Esophagus squamous epithelium (tissue), 5 donors: ENCODE results near the gene EBPL. TPM values are rescaled to one million over a fixed set of nuclear protein-coding genes. Genes with fewer than 3 reads are reported as not detected.

Source experiments
- DNase-seq: peaks from one replicate; lab custom pipeline; 2025; lab: John Stamatoyannopoulos, UW
- H3K27ac ChIP-seq, 4 donors: fragments of 200-600 bp; sonication (generic); one replicate each; pipeline ENCODE4 v1.5.1; 2016 to 2019; ENCODE audit warnings: mild to moderate bottlenecking in 1 of 4
- H3K27me3 ChIP-seq, 4 donors: fragments of 200-600 bp; sonication (generic); 1 replicate in 3 of 4; 2 replicates in 1 of 4; pipeline versions ENCODE4 v1.5.1 to v1.6.0; 2017 to 2021; ENCODE audit warnings: antibody characterized with exemption in 1 of 4
- H3K36me3 ChIP-seq, 3 donors: fragments of 200-600 bp; sonication (generic); one replicate each; pipeline ENCODE4 v1.5.1; 2016 to 2019
- H3K4me1 ChIP-seq, 3 donors: fragments of 200-600 bp; sonication (generic); one replicate each; pipeline ENCODE4 v1.5.1; 2017 to 2019
- H3K4me3 ChIP-seq, 4 donors: fragments of 200-600 bp; sonication (generic); 1 replicate in 3 of 4; 2 replicates in 1 of 4; pipeline ENCODE4 v1.5.1; 2016 to 2019; ENCODE audit warnings: mild to moderate bottlenecking in 2 of 4, moderate library complexity in 1 of 4
- H3K9me3 ChIP-seq, 3 donors: fragments of 200-600 bp; sonication (generic); one replicate each; pipeline ENCODE4 v1.5.1; 2016 to 2019
- CTCF ChIP-seq, 6 experiments: fragments of 450-650 bp in 4 of 6; fragments of 200-600 bp in 2 of 6; sonication (generic) in 2 of 6; IDR thresholded peaks; one replicate each; pipeline ENCODE4 v1.5.1; 2016 to 2019; ENCODE audit warnings: antibody characterized with exemption in 6 of 6, mild to moderate bottlenecking in 4 of 6, moderate library complexity in 4 of 6
- POLR2A ChIP-seq, 4 donors: fragments of 450-650 bp; IDR thresholded peaks; one replicate each; pipeline ENCODE4 v1.6.1; 2017; ENCODE audit warnings: antibody characterized with exemption in 4 of 4, mild to moderate bottlenecking in 4 of 4, moderate library complexity in 3 of 4
- WGBS, 2 donors: methylation state at CpG; one replicate each; pipeline ENCODE4 v1.1.5; 2018; 5-methylcytosine and 5-hydroxymethylcytosine counted together
- intact Hi-C: fragments of 100-400 bp; cut with DNase I; formaldehyde crosslinking; loops from one replicate; pipeline ENCODE4 v1.15.0; 2022
- total RNA-seq, 4 donors: library from RNA; depleted of rRNA; stranded (reverse); fragments of >200 nt; gene quantifications; one replicate each; pipeline ENCODE4 v1.1.0, GENCODE V29; 2016
- donor health status: DM: yes; HTN: yes; CAD: no.

Gene EBPL
- total RNA-seq, 4 donors from 2014 or later = 117 to 146 (median 127) TPM

GRCh38 chr13:49653478-49653877, 37.8 kb downstream of the EBPL start:
- no peak overlapping the region for H3K27ac ChIP-seq
- no peak for DNase-seq
- no peaks in the 10 kb centered on the region for H3K27me3 ChIP-seq
- intact Hi-C loops = loop anchor here (10.0 kb wide), 1 partner anchor 191 kb away; no protein-coding TSS in a partner anchor
- no peak overlapping the region for H3K4me3 ChIP-seq
- no peaks in the 10 kb centered on the region for H3K36me3 ChIP-seq
- no peaks in the 10 kb centered on the region for H3K9me3 ChIP-seq
- no peak for TF ChIP-seq POLR2A (IDR thresholded peaks at IDR 0.05)
- no peak for TF ChIP-seq CTCF (IDR thresholded peaks at IDR 0.05)
- H3K4me1 ChIP-seq = peaks cover 9 to 41% (median 12%) of the 10 kb centered on the region in 3 donors

- H3K27me3 ChIP-seq = no peaks in the 10 kb centered on the region
- peaks cover 6 to 33% (median 9%) of the 10 kb centered on the region in 3 donors for H3K4me1 ChIP-seq
- no peaks in the 10 kb centered on the region for H3K9me3 ChIP-seq
- no peak for DNase-seq
- 43 to 55% methylated on average over 11 to 12 of the region's 16 CpGs for WGBS, 2 donors
- intact Hi-C loops = loop anchor here (10.0 kb wide), 1 partner anchor 192 kb away; no protein-coding TSS in a partner anchor
- H3K36me3 ChIP-seq = no peaks in the 10 kb centered on the region
- TF ChIP-seq CTCF (IDR thresholded peaks at IDR 0.05) (peak in 5 of 6 experiments; percentile 20 to 59 (median 41)), POLR2A (IDR thresholded peaks at IDR 0.05) (no peak)
- H3K4me3 ChIP-seq = no peak overlapping the region
- no peak overlapping the region for H3K27ac ChIP-seq
These were observed 38.7 kb downstream of the EBPL start for GRCh38 chr13:49652355-49653305.

GRCh38 chr13:49651570-49652354, 39.5 kb downstream of the EBPL start:
- 82 to 84% methylated on average over 7 to 15 of the region's 17 CpGs for WGBS, 2 donors
- Histone ChIP-seq H3K27me3 (no peaks in the 10 kb centered on the region), H3K27ac (no peak overlapping the region), H3K36me3 (no peaks in the 10 kb centered on the region), H3K4me3 (no peak overlapping the region), H3K9me3 (no peaks in the 10 kb centered on the region), H3K4me1 (peaks cover 2 to 24% (median 9%) of the 10 kb centered on the region in 3 donors)
- intact Hi-C loops = loop anchor here (10.0 kb wide), 1 partner anchor 193 kb away; no protein-coding TSS in a partner anchor
- DNase-seq = no peak
- TF ChIP-seq CTCF (IDR thresholded peaks at IDR 0.05) (no peak), POLR2A (IDR thresholded peaks at IDR 0.05) (no peak)

- Histone ChIP-seq H3K4me3 (no peak overlapping the region), H3K27me3 (no peaks in the 10 kb centered on the region), H3K4me1 (peaks cover 0 to 9% (median 0%) of the 10 kb centered on the region in 3 donors), H3K36me3 (no peaks in the 10 kb centered on the region), H3K27ac (no peak overlapping the region), H3K9me3 (no peaks in the 10 kb centered on the region)
- TF ChIP-seq POLR2A (IDR thresholded peaks at IDR 0.05) (no peak), CTCF (IDR thresholded peaks at IDR 0.05) (no peak)
- no peak for DNase-seq
- WGBS, 2 donors = 57 to 86% methylated on average over 1 of the region's 2 CpGs
- intact Hi-C loops = loop anchor here (10.0 kb wide), 1 partner anchor 195 kb away; no protein-coding TSS in a partner anchor
These were observed 41.3 kb downstream of the EBPL start for GRCh38 chr13:49649963-49650312.
